HEK293 (cell line): ENCODE data around the gene CBY1.

ENCODE experiments used
- CTCF ChIA-PET: fragments of 350-600 bp; formaldehyde crosslinking; extraction: SDS; loops from one replicate; lab custom pipeline; 2021; ENCODE audit warnings: antibody characterized with exemption; lab: Yijun Ruan, JAX
- POLR2A ChIA-PET: fragments of 300-600 bp; formaldehyde crosslinking; extraction: SDS; loops from one replicate; lab custom pipeline; 2020; ENCODE audit warnings: antibody characterized with exemption, inconsistent platforms; lab: Yijun Ruan, JAX
- H3K27ac ChIP-seq: fragments of 200-500 bp; sonication (Bioruptor generic); 2 replicates; pipeline ENCODE4 v1.5.1; 2014; ENCODE audit warnings: low read depth, low read length, control low read depth, inconsistent platforms; ENCODE audit errors: extremely low read depth
- H3K36me3 ChIP-seq, 2 experiments: fragments of 200-500 bp in 1 of 2; sonication (Bioruptor generic) in 1 of 2; 1 replicate in 1 of 2; 2 replicates in 1 of 2; pipeline ENCODE4 v1.5.1; 2014 to 2017; ENCODE audit warnings: inconsistent platforms in 2 of 2, low read length in 2 of 2; ENCODE audit not compliant: control insufficient read depth in 2 of 2, insufficient read depth in 1 of 2
- H3K4me1 ChIP-seq: fragments of 200-500 bp; sonication (Bioruptor generic); 2 replicates; pipeline ENCODE4 v1.5.1; 2014; ENCODE audit warnings: mild to moderate bottlenecking, low read length, inconsistent platforms; ENCODE audit not compliant: control insufficient read depth, insufficient read depth
- H3K4me3 ChIP-seq: 2 replicates; pipeline ENCODE4 v1.5.1; 2011; ENCODE audit warnings: low read depth, mild to moderate bottlenecking, control low read depth, low read length, moderate library complexity
- H3K9me3 ChIP-seq: fragments of 200-500 bp; sonication (Bioruptor generic); 2 replicates; pipeline ENCODE4 v1.5.1; 2014; ENCODE audit warnings: low read depth, low read length, inconsistent platforms; ENCODE audit not compliant: control insufficient read depth, insufficient read depth
- BCL11B ChIP-seq: fragments of 450-650 bp; formaldehyde crosslinking; IDR thresholded peaks from 2 replicates; pipeline ENCODE4 v1.5.1; 2016; ENCODE audit warnings: low read depth, missing biosample characterization, missing genetic modification characterization
- GFI1B ChIP-seq: fragments of 450-650 bp; formaldehyde crosslinking; IDR thresholded peaks from 2 replicates; pipeline ENCODE4 v1.5.1; 2016; ENCODE audit warnings: missing biosample characterization, missing genetic modification characterization
- MYNN ChIP-seq: fragments of 450-650 bp; formaldehyde crosslinking; IDR thresholded peaks from 2 replicates; pipeline ENCODE4 v1.5.1; 2016; ENCODE audit warnings: missing biosample characterization, missing genetic modification characterization, borderline replicate concordance
- OVOL3 ChIP-seq: fragments of 450-650 bp; formaldehyde crosslinking; IDR thresholded peaks from 2 replicates; pipeline ENCODE4 v1.5.1; 2016; ENCODE audit warnings: missing biosample characterization, missing genetic modification characterization
- RBAK ChIP-seq: fragments of 450-650 bp; formaldehyde crosslinking; IDR thresholded peaks from 2 replicates; pipeline ENCODE4 v1.5.1; 2016; ENCODE audit warnings: missing biosample characterization, missing genetic modification characterization
- REPIN1 ChIP-seq: fragments of 450-650 bp; formaldehyde crosslinking; IDR thresholded peaks from 2 replicates; pipeline ENCODE4 v1.5.1; 2017; ENCODE audit warnings: missing biosample characterization, missing genetic modification characterization, low read depth
- SCRT1 ChIP-seq: fragments of 450-650 bp; formaldehyde crosslinking; IDR thresholded peaks from 2 replicates; pipeline ENCODE4 v1.5.1; 2016; ENCODE audit warnings: missing biosample characterization, missing genetic modification characterization, borderline replicate concordance
- ZNF146 ChIP-seq: fragments of 450-650 bp; formaldehyde crosslinking; IDR thresholded peaks from 2 replicates; pipeline ENCODE4 v1.5.1; 2016; ENCODE audit warnings: missing biosample characterization, missing genetic modification characterization
- ZNF184 ChIP-seq: fragments of 450-650 bp; IDR thresholded peaks from 2 replicates; pipeline ENCODE4 v1.5.1; 2018; ENCODE audit warnings: missing biosample characterization, mild to moderate bottlenecking, missing genetic modification characterization
- ZNF248 ChIP-seq: fragments of 450-650 bp; formaldehyde crosslinking; IDR thresholded peaks from 2 replicates; pipeline ENCODE4 v1.5.1; 2017; ENCODE audit warnings: missing biosample characterization, missing genetic modification characterization
- ZNF280D ChIP-seq: fragments of 450-650 bp; formaldehyde crosslinking; IDR thresholded peaks from 2 replicates; pipeline ENCODE4 v1.5.1; 2016; ENCODE audit warnings: missing biosample characterization, missing genetic modification characterization
- ZNF302 ChIP-seq: fragments of 450-650 bp; formaldehyde crosslinking; IDR thresholded peaks from 2 replicates; pipeline ENCODE4 v1.5.1; 2016; ENCODE audit warnings: missing biosample characterization, missing genetic modification characterization, low read depth
- ZNF335 ChIP-seq: fragments of 450-650 bp; formaldehyde crosslinking; conservative IDR thresholded peaks from 2 replicates; pipeline ENCODE4 v1.5.1; 2016; ENCODE audit warnings: missing biosample characterization, missing genetic modification characterization
- ZNF350 ChIP-seq: fragments of 450-650 bp; formaldehyde crosslinking; IDR thresholded peaks from 2 replicates; pipeline ENCODE4 v1.5.0; 2017; ENCODE audit warnings: missing biosample characterization, mild to moderate bottlenecking, missing genetic modification characterization
- ZNF366 ChIP-seq: fragments of 450-650 bp; formaldehyde crosslinking; conservative IDR thresholded peaks from 2 replicates; pipeline ENCODE4 v1.5.1; 2016; ENCODE audit warnings: missing biosample characterization, missing genetic modification characterization
- ZNF521 ChIP-seq: fragments of 450-650 bp; formaldehyde crosslinking; IDR thresholded peaks from 2 replicates; pipeline ENCODE4 v1.5.1; 2017; ENCODE audit warnings: missing biosample characterization, mild to moderate bottlenecking, missing genetic modification characterization
- ZNF548 ChIP-seq: fragments of 450-650 bp; formaldehyde crosslinking; IDR thresholded peaks from 2 replicates; pipeline ENCODE4 v1.5.1; 2016; ENCODE audit warnings: missing biosample characterization, missing genetic modification characterization
- ZNF596 ChIP-seq: fragments of 450-650 bp; IDR thresholded peaks from 2 replicates; pipeline ENCODE4 v1.5.0; 2018; ENCODE audit warnings: missing biosample characterization, mild to moderate bottlenecking, missing genetic modification characterization, moderate library complexity
- ZNF610 ChIP-seq: fragments of 450-650 bp; formaldehyde crosslinking; IDR thresholded peaks from 2 replicates; pipeline ENCODE4 v1.5.1; 2016; ENCODE audit warnings: missing biosample characterization, missing genetic modification characterization, borderline replicate concordance
- ZNF621 ChIP-seq: fragments of 450-650 bp; formaldehyde crosslinking; IDR thresholded peaks from 2 replicates; pipeline ENCODE4 v1.5.1; 2017; ENCODE audit warnings: missing biosample characterization, missing genetic modification characterization
- ZNF654 ChIP-seq: fragments of 450-650 bp; formaldehyde crosslinking; IDR thresholded peaks from 2 replicates; pipeline ENCODE4 v1.5.1; 2016; ENCODE audit warnings: low read depth, missing biosample characterization, missing genetic modification characterization
- ZNF692 ChIP-seq: fragments of 450-650 bp; formaldehyde crosslinking; IDR thresholded peaks from 2 replicates; pipeline ENCODE4 v1.5.1; 2016; ENCODE audit warnings: missing biosample characterization, missing genetic modification characterization
- ZNF707 ChIP-seq: fragments of 450-650 bp; formaldehyde crosslinking; IDR thresholded peaks from 2 replicates; pipeline ENCODE4 v1.5.1; 2016; ENCODE audit warnings: missing biosample characterization, missing genetic modification characterization
- ZNF747 ChIP-seq: fragments of 450-650 bp; formaldehyde crosslinking; IDR thresholded peaks from 2 replicates; pipeline ENCODE4 v1.5.1; 2016; ENCODE audit warnings: missing biosample characterization, missing genetic modification characterization
- ZNF843 ChIP-seq: fragments of 450-650 bp; formaldehyde crosslinking; IDR thresholded peaks from 2 replicates; pipeline ENCODE4 v1.5.1; 2016; ENCODE audit warnings: missing biosample characterization, missing genetic modification characterization
- ZSCAN23 ChIP-seq: fragments of 450-650 bp; formaldehyde crosslinking; IDR thresholded peaks from 2 replicates; pipeline ENCODE4 v1.5.1; 2016; ENCODE audit warnings: missing biosample characterization, missing genetic modification characterization
- ZXDB ChIP-seq: fragments of 450-650 bp; formaldehyde crosslinking; IDR thresholded peaks from 2 replicates; pipeline ENCODE4 v1.5.1; 2016; ENCODE audit warnings: missing biosample characterization, missing genetic modification characterization
- TF ChIP-seq, protein P1 (sequence below): fragments of 450-650 bp; formaldehyde crosslinking; IDR thresholded peaks from 2 replicates; pipeline ENCODE4 v1.5.1; 2016; ENCODE audit warnings: missing biosample characterization, missing genetic modification characterization
- TF ChIP-seq, protein P2 (sequence below): fragments of 450-650 bp; formaldehyde crosslinking; IDR thresholded peaks from 2 replicates; pipeline ENCODE4 v1.5.1; 2016; ENCODE audit warnings: missing biosample characterization, missing genetic modification characterization

The CBY1 gene

GRCh38 chr22:38685761-38686160 lies 29.3 kb downstream of the CBY1 start:
- TF ChIP-seq ZNF747 (no peak), ZNF843 (no peak), REPIN1 (tag by site-specific recombination) (no peak), BCL11B (tag by site-specific recombination) (no peak)
- Histone ChIP-seq H3K4me1 (no peaks in the 10 kb centered on the region), H3K4me3 (no peak overlapping the region), H3K9me3 (no peaks in the 10 kb centered on the region), H3K27ac (no peak overlapping the region), H3K36me3 (peaks cover 42 to 80% of the 10 kb centered on the region in 2 experiments)
- CTCF ChIA-PET = no interaction called here
- POLR2A ChIA-PET = interaction anchor here (0.5 to 1.0 kb wide), 3 partner anchors 11 to 486 kb away, joined by 3 to 5 read pairs (median 3); no protein-coding TSS in a partner anchor

- Histone ChIP-seq H3K27ac (no peak overlapping the region), H3K36me3 (peaks cover 43 to 85% of the 10 kb centered on the region in 2 experiments), H3K4me1 (no peaks in the 10 kb centered on the region), H3K9me3 (no peaks in the 10 kb centered on the region), H3K4me3 (no peak overlapping the region)
- ChIA-PET POLR2A (interaction anchor here (0.7 to 2.6 kb wide), 4 partner anchors 9 to 459 kb away, joined by 3 to 10 read pairs (median 4); no protein-coding TSS in a partner anchor), CTCF (interaction anchor here (0.7 to 1.5 kb wide), 2 partner anchors 10 to 1148 kb away, joined by 3 read pairs; no protein-coding TSS in a partner anchor)
- TF ChIP-seq ZNF350 (tag by site-specific recombination) = no peak
- no peak for TF ChIP-seq ZNF366 (tag by site-specific recombination)
- TF ChIP-seq ZNF302 = no peak
- no peak for TF ChIP-seq RBAK
- no peak for TF ChIP-seq ZNF621 (tag by site-specific recombination)
- no peak for TF ChIP-seq ZNF146 (tag by site-specific recombination)
- TF ChIP-seq, protein P1, sequence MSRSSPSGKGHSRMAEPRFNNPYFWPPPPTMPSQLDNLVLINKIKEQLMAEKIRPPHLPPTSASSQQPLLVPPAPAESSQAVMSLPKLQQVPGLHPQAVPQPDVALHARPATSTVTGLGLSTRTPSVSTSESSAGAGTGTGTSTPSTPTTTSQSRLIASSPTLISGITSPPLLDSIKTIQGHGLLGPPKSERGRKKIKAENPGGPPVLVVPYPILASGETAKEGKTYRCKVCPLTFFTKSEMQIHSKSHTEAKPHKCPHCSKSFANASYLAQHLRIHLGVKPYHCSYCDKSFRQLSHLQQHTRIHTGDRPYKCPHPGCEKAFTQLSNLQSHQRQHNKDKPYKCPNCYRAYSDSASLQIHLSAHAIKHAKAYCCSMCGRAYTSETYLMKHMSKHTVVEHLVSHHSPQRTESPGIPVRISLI (tag by site-specific recombination) = no peak
- TF ChIP-seq ZNF548 (tag by site-specific recombination) = no peak
- TF ChIP-seq ZXDB (tag by site-specific recombination) = no peak
- no peak for TF ChIP-seq ZNF707
- TF ChIP-seq SCRT1 (tag by site-specific recombination) = no peak
- TF ChIP-seq, protein P2, sequence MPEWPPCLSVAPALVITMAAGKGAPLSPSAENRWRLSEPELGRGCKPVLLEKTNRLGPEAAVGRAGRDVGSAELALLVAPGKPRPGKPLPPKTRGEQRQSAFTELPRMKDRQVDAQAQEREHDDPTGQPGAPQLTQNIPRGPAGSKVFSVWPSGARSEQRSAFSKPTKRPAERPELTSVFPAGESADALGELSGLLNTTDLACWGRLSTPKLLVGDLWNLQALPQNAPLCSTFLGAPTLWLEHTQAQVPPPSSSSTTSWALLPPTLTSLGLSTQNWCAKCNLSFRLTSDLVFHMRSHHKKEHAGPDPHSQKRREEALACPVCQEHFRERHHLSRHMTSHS (tag by site-specific recombination) = no peak
- no peak for TF ChIP-seq ZSCAN23
- TF ChIP-seq ZNF280D = no peak
These were observed 33.2 kb downstream of the CBY1 start for GRCh38 chr22:38689651-38690050.

DNA sequence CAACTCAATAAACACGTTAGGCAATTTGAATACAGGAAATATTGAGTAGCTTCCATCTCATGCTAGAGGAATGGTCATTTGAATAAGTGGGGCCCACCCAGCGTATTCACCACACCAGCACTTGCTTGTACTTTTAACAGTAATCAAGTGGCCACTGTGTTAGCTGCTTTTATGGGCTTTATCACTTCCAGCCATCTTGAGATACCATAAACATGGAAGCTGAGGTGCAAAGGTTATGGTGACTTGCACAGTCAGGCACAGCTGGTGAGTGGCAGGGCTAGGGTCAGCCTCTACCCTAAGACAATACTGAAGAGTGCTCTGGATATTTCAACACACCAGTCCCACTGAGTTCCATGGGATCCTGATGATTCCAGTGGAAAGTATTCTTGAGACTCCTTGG lies 37.6 kb downstream of the CBY1 start:
- ChIA-PET CTCF (interaction anchor here (4.9 kb wide), 1 partner anchor 12 kb away, joined by 31 read pairs; the partner anchor contains the start of gene TOMM22), POLR2A (interaction anchor here (0.6 to 8.0 kb wide), 4 partner anchors 12 to 248 kb away, joined by 4 to 60 read pairs (median 8); partner anchors contain the start of gene TOMM22)
- Histone ChIP-seq H3K9me3 (no peaks in the 10 kb centered on the region), H3K4me1 (peaks cover 3% of the 10 kb centered on the region; the same call in 1 of the 2 replicates), H3K4me3 (no peak overlapping the region), H3K27ac (no peak overlapping the region), H3K36me3 (peaks cover 26 to 71% of the 10 kb centered on the region in 2 experiments)
- TF ChIP-seq OVOL3 (tag by site-specific recombination) = no peak
- TF ChIP-seq ZNF184 (tag by site-specific recombination) = no peak
- no peak for TF ChIP-seq ZNF248 (tag by site-specific recombination)
- no peak for TF ChIP-seq ZNF654 (tag by site-specific recombination)
- peak; percentile 86 for TF ChIP-seq ZNF692 (tag by site-specific recombination)
- no peak for TF ChIP-seq GFI1B
- no peak for TF ChIP-seq ZNF521 (tag by site-specific recombination)
- no peak for TF ChIP-seq ZNF610 (tag by site-specific recombination)
- TF ChIP-seq ZNF596 (tag by site-specific recombination) = no peak
- TF ChIP-seq MYNN (tag by site-specific recombination) = no peak
- no peak for TF ChIP-seq ZNF335
